ENCODE data around the gene NOL11.
A peak's percentile ranks its signal among the peaks of the same experiment; 100 is the strongest.
"Not testable (repeated sequence)": the region's sequence is repeated elsewhere in the genome, so short reads cannot be mapped to it uniquely, and the experiment has no call there.

The NOL11 gene

DNA sequence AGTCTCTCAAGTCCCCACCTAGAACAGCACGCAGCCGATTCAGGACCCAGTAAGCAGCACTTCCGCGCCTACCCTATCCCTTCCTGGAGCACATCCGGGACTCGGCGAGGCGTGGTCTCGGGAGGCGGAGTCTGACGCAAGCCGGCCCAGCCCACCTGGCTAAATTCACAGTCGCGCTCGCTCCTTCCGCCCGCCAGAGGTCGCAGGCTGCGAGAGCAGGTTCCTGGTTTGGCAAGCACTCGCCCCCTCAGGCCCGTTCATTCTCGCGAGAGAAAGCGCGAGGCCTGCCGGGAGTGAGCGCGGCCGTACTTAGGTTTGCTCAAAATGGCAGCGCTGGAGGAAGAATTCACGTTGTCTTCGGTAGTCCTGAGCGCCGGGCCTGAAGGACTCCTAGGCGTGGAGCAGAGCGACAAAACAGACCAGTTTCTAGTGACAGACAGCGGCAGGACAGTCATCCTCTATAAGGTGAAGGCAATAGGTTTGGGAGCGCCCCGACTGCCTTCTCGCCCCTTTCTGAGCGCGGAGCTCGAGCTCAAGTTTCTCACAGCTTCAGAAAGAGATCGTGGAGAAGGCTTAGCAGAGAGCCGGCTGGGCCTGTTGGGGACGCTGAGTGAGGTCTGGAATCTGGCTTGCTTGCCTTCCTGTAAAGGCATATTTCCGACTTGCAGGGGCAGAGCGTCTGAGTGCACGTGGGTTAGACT is at the start of gene NOL11:
TSS of gene NOL11 (plus strand) at position 313 of the 701 bp plus-strand sequence. CDS start at position 325, 12 bp downstream.
- peak; percentile 97 for DNase-seq (ENCODE audit: low read depth)

GRCh38 chr17:67671493-67671892 is 46.2 kb upstream of the NOL11 start:
- no peak for DNase-seq (ENCODE audit: low read depth)

- no peak for DNase-seq (ENCODE audit: low read depth)
These were observed 45.0 kb upstream of the NOL11 start for GRCh38 chr17:67672592-67673335.

- no peak for DNase-seq (ENCODE audit: low read depth)
These were observed 42.3 kb upstream of the NOL11 start for GRCh38 chr17:67675481-67675880.

- DNase-seq (ENCODE audit: low read depth): no peak
These were observed 41.4 kb upstream of the NOL11 start for GRCh38 chr17:67676305-67676704.

DNA sequence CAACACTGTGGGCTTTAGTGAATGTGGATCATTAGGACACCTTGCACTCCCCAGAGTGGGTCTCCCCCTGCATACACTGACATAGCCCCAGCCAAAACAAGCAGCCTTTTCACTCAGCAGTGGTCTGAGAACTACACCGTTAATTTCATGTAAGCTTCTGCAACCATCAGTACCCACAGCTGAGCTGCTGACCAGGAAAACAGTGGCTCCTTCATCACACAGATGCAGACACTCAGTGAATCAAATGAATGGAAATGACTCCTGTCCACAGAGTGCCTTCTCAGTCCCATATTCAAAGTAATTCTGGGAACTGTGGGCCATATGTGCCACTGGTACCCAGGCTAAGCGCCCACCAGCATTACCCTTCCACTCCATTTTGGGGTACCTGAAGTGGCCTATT is 39.3 kb upstream of the NOL11 start:
- DNase-seq (ENCODE audit: low read depth): no peak

DNA sequence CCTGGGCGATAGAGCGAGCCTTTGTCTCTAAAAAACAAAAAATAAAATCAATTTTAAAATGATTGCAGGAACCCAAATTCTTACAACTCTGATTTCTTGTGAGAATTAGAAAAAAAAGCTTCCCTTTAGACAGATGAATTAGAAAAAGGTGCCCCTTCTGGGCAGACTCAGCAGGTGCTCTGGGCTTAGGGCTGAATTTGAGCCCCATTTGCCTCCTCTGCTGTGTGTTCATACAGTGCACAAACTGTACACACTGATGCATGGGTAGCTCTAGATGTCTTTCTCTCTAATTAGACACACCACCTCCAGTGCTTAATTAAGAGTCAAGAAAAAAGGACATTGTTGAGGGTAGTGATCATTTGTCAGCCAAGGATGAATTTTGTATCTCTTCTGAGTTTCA is 38.5 kb upstream of the NOL11 start:
- no peak for DNase-seq (ENCODE audit: low read depth)

- no peak for DNase-seq (ENCODE audit: low read depth)
These were observed 38.0 kb upstream of the NOL11 start for GRCh38 chr17:67679721-67680120.

DNA sequence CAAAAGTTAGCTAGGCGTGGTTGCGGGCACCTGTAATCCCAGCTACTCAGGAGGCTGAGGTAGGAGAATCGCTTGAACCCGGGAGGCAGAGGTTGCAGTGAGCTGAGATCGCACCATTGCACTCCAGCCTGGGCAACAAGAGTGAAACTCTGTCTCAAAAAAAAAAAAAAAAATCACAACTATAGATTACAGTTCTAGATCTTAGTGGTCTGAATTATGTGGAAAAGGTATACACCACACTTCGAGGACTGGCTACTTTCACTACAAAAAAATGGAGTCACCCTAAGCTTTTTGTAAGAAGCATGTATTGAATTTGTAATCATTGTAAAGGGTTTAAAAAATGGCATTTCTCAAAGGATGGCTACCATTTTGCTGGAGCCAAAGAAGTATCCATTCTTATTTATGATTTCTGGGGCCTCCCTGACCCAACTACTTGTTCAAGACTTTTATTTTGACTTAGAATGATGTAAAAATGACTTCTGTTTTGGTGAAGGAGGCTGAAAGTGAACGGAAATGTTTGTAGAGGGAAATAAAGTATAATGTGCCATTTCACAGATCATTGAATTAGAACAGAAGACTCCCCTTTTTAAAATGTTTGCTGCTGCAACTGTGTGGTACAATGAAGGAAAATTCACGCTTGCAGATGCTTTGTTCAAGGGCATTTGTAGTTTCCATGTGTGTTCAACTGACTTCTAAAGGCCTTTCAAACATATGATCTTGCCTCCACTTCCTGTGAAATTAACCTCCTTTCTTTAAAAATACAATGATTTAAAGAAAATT is 37.1 kb upstream of the NOL11 start:
- no peak for DNase-seq (ENCODE audit: low read depth)

- DNase-seq (ENCODE audit: low read depth): no peak
These were observed 35.5 kb upstream of the NOL11 start for GRCh38 chr17:67682196-67682595.

DNA sequence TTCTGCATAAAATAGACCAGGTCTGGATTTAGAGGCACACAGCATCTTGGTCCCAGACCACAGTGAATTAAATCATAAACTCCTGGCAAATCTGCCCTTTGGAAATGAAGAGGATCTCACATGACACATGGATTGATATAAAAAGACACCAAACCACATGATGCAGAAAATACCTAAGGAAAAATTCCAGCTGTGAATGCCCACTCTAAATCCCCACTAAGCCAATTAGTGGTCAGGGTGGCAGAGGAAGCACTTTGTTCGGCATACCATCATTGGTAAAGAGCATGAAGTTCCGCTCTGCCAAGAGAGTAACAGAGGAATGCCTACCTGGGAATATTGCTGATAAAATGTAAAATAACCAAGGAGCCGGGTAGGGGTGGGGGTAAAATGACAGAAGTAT is 32.4 kb upstream of the NOL11 start:
- no peak for DNase-seq (ENCODE audit: low read depth)

- DNase-seq (ENCODE audit: low read depth): no peak
These were observed 31.5 kb upstream of the NOL11 start for GRCh38 chr17:67686241-67686640.

GRCh38 chr17:67687511-67687910 is 30.2 kb upstream of the NOL11 start:
- DNase-seq (ENCODE audit: low read depth): no peak

DNA sequence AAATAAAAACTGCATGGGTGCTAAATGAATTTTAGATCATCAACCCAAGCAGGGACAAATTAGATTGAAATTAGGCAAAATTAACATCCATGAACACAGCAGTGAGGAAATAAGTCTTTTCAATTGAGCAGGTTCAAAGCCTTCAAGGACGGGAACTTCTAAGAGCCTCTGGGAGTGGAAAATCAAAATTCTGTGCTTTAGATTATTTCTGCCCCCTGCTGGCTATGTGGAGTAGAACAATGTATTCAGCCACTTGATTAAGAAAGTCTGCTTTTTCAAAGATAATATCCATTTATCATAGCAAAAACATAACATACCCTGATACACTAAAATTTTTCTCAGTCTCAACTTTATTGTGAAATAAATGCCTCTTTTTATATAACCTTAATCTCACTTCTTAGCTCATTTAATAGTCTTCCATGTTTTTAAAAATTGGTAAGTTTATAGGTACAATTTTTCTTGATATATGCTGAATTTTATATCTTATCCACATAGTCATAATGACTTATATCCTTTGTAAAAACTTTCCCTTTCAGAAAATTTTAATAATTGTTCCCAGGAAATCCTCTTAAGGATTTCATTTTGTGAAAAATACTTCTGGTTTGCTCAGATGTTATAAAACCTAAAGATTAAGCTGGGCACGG is 28.1 kb upstream of the NOL11 start:
- DNase-seq (ENCODE audit: low read depth): peak; percentile 52

DNA sequence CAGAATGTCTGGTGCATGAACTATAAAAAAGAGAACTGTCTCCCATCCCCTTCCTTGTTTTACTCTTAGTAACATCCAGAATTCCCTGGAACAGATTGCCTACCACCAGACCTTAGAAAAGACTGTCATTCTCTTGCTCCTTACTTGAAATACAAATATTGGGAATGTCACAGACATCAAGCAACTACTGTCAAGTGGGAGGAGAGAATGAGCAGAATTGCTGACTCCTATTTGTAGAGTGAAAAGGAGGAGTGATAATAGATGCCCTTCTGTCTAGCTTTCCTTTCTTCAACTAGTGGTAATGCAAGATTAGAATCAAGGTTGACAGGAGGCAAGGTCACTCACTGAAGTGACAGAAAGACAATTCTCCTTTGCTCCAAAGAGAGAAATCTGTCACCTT is 23.9 kb upstream of the NOL11 start:
- DNase-seq (ENCODE audit: low read depth): no peak

- DNase-seq (ENCODE audit: low read depth): no peak
These were observed 21.4 kb upstream of the NOL11 start for GRCh38 chr17:67696347-67696746.

- no peak for DNase-seq (ENCODE audit: low read depth)
These were observed 20.8 kb upstream of the NOL11 start for GRCh38 chr17:67696853-67697498.

DNA sequence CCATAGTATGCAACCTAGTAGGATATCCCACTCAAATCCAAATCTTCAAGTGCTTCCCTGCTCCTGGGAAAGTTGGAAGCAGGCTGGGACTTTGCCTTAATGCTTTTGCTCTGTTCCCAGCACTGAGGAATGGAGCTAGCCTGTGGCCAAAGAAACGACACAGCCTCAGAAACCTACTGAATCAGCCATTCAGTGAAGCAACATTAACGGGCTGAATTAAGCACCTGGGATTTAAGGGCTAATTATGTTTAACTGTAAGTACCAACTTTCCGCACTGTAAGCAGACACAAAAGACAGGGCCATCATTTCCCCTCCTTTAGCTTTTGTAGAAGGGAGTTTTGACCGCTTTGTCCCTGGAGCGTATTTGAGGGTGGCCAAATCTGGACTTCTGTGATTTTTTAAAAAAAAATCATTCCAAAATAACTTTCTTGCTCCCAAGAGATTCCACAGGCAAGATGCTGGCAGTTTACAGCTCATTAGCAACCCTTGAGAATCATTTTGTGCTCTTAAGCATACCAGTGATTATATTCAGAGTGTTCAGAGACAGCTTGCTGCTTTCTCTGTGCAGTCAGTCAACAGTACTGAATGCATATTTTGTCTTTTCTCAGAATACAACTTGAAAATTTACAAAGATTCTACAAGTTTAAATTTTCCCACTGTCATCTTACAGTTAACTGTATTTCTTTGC is 17.6 kb upstream of the NOL11 start:
- DNase-seq (ENCODE audit: low read depth): no peak

DNA sequence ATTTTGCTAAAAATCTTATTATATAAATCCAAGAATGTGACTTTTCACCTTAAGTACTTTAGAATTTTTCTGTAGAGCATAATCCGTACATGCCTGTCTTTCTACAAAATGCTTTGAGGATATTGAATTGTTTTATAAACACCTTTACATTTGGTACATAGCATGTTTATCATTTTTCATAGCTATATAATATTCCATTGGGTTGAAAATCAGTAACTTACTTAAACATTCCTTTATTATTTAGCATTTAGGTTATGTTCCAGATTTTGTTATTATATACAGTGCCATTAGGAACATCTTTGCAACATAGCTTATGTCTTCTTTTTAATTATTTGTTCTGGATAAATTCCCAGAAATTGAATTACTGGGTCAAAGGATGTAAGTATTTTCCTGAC is 17.0 kb upstream of the NOL11 start:
- no peak for DNase-seq (ENCODE audit: low read depth)

GRCh38 chr17:67702861-67703260 is 14.9 kb upstream of the NOL11 start:
- not testable (repeated sequence) for DNase-seq (ENCODE audit: low read depth)

GRCh38 chr17:67707442-67707841 is 10.3 kb upstream of the NOL11 start:
- no peak for DNase-seq (ENCODE audit: low read depth)
